ENCODE measurements around the gene PAPSS1. TPM values are rescaled to one million over a fixed set of nuclear protein-coding genes. Genes with fewer than 3 reads are reported as not detected.

Gene PAPSS1
- total RNA-seq, 1 experiment from 2014 or later, result 59.0 TPM

DNA sequence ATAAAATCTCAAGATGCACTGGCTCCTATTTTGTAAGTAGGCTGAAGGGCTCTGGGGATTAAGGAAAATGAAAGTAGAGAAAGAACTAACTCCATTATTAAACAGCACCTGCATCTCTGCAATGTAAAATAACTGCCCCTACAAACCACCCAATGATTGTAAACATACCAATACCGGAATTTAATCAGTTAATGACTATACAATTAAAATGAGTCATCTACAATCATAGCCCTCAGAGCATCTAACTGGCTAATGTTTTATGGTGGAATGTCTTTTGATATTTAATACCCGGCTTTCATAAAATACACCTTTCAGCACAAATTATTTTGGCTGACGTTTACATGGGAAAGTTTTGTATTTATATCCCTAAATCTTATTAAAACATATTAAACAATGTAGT, 142.3 kb downstream of the PAPSS1 start (continued):
- TF ChIP-seq, protein P1, sequence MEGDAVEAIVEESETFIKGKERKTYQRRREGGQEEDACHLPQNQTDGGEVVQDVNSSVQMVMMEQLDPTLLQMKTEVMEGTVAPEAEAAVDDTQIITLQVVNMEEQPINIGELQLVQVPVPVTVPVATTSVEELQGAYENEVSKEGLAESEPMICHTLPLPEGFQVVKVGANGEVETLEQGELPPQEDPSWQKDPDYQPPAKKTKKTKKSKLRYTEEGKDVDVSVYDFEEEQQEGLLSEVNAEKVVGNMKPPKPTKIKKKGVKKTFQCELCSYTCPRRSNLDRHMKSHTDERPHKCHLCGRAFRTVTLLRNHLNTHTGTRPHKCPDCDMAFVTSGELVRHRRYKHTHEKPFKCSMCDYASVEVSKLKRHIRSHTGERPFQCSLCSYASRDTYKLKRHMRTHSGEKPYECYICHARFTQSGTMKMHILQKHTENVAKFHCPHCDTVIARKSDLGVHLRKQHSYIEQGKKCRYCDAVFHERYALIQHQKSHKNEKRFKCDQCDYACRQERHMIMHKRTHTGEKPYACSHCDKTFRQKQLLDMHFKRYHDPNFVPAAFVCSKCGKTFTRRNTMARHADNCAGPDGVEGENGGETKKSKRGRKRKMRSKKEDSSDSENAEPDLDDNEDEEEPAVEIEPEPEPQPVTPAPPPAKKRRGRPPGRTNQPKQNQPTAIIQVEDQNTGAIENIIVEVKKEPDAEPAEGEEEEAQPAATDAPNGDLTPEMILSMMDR (IDR thresholded peaks at IDR 0.05 in 2 of 3, conservative IDR thresholded peaks at IDR 0.05 in 1 of 3; ENCODE audit: borderline replicate concordance in 1 of 3, insufficient read depth in 1 of 3, low read depth in 2 of 3, low read length in 2 of 3), result no peak

DNA sequence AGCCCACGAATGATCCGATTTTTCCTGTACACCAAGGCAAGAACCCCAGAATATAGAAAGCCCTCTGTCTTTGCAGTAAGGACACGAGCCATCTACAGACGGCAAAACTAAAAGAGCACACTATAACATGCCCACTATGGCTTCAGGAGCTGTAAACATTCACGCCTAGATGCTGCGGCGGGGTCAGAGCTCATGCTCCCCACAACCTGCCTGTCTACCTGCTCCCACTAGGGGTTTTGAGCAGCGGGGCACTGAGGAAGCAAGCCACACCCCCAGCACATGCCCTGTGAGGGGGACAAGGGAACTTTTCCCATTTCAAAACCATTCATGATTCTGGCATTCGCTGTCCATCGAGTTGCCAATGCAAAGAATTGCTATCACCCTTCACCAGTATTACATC, 144.8 kb downstream of the PAPSS1 start:
- Histone ChIP-seq H3K36me3 (ENCODE audit: control insufficient read depth in 1 of 2, insufficient read depth in 2 of 2, low read length in 2 of 2) (no peaks in the 10 kb centered on the region), H3K9ac (ENCODE audit: low read length) (no peak overlapping the region), H3K9me2 (ENCODE audit: insufficient read depth) (no peaks in the 10 kb centered on the region), H4K20me1 (ENCODE audit: insufficient read depth) (no peaks in the 10 kb centered on the region), H3K9me3 (ENCODE audit: control insufficient read depth in 1 of 2, insufficient read depth in 1 of 2, low read depth in 1 of 2, low read length in 2 of 2) (no peaks in the 10 kb centered on the region), H3K4me1 (ENCODE audit: control insufficient read depth in 1 of 2, insufficient read depth in 2 of 2, low read length in 2 of 2) (no peaks in the 10 kb centered on the region), H3K27me3 (ENCODE audit: insufficient read depth, low read length) (no peaks in the 10 kb centered on the region), H3K79me2 (ENCODE audit: insufficient read depth, low read length) (no peaks in the 10 kb centered on the region), H2AFZ (ENCODE audit: low read depth, low read length, poor library complexity, severe bottlenecking) (no peak overlapping the region), H3K4me2 (ENCODE audit: low read length) (no peak overlapping the region), H3K4me3 (replicated peaks in 1 of 2; ENCODE audit: low read depth in 1 of 2, low read length in 2 of 2) (no peak overlapping the region), H3K27ac (ENCODE audit: low read depth, low read length) (no peak overlapping the region)
- ChIA-PET CTCF (no interaction called here), POLR2A (no interaction called here), RAD21 (ENCODE audit: low non-redundant PET in 1 of 2, low total read pairs in 2 of 2, uncharacterized antibody in 2 of 2, unreplicated experiment in 2 of 2) (no interaction called here)
- no peak for DNase-seq (ENCODE audit: low read depth, low spot score)
- no TSS peak for BruUV-seq (replicated peaks)
- TF ChIP-seq, protein P2, sequence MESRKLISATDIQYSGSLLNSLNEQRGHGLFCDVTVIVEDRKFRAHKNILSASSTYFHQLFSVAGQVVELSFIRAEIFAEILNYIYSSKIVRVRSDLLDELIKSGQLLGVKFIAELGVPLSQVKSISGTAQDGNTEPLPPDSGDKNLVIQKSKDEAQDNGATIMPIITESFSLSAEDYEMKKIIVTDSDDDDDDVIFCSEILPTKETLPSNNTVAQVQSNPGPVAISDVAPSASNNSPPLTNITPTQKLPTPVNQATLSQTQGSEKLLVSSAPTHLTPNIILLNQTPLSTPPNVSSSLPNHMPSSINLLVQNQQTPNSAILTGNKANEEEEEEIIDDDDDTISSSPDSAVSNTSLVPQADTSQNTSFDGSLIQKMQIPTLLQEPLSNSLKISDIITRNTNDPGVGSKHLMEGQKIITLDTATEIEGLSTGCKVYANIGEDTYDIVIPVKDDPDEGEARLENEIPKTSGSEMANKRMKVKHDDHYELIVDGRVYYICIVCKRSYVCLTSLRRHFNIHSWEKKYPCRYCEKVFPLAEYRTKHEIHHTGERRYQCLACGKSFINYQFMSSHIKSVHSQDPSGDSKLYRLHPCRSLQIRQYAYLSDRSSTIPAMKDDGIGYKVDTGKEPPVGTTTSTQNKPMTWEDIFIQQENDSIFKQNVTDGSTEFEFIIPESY (IDR thresholded peaks at IDR 0.05; ENCODE audit: extremely low read depth, insufficient replicate concordance, low read length), result no peak
- TF ChIP-seq SP1 (IDR thresholded peaks at IDR 0.05; ENCODE audit: low read depth) (no peak), CEBPB (IDR thresholded peaks at IDR 0.05; ENCODE audit: low read depth) (no peak), ELF1 (IDR thresholded peaks at IDR 0.05; ENCODE audit: borderline replicate concordance, low read depth) (no peak), JUND (IDR thresholded peaks at IDR 0.05) (no peak), EZH2phosphoT487 (IDR thresholded peaks at IDR 0.05; ENCODE audit: borderline replicate concordance) (no peak)
- TF ChIP-seq, protein P3, sequence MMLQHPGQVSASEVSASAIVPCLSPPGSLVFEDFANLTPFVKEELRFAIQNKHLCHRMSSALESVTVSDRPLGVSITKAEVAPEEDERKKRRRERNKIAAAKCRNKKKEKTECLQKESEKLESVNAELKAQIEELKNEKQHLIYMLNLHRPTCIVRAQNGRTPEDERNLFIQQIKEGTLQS (IDR thresholded peaks at IDR 0.05), result no peak
- ATAC-seq, result no peak
- intact Hi-C loops (cut with micrococcal nuclease), result no loop called here

All from HCT116 (cell line).